Uterus (tissue), 2 donors: ENCODE results near the gene CRABP1.

Experiments used
- POLR2A ChIP-seq, 2 donors: fragments of 450-650 bp; IDR thresholded peaks; one replicate each; pipeline ENCODE4 v1.6.1; 2016; ENCODE audit warnings: antibody characterized with exemption in 2 of 2, mild to moderate bottlenecking in 1 of 2, moderate library complexity in 1 of 2
- TF ChIP-seq, protein P1 (sequence below), 4 experiments: fragments of 200-600 bp in 2 of 4; fragments of 450-650 bp in 2 of 4; sonication (generic) in 2 of 4; IDR thresholded peaks; one replicate each; pipeline ENCODE4 v1.5.1; 2016 to 2019; ENCODE audit warnings: antibody characterized with exemption in 4 of 4, mild to moderate bottlenecking in 2 of 4, moderate library complexity in 1 of 4

DNA sequence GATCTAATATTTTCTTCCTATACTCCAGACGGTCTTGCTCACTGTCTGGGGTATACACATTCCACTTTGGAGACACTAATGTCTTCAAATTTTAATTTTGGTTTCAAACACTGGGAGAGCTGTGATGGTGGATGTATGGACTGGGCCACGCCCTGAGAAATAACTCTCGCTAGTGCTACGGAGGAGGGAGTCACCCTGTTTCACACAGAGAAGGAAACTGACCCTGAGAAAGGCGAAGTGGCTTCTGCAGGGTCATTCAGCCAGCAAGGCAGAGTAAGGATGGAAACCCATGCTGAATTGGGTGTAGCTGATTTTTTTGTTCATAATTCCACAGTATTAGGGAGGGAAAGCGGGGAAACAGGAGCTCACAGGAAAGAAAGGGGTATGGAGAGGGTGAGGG is 32.2 kb upstream of the CRABP1 start:
- TF ChIP-seq, protein P1, sequence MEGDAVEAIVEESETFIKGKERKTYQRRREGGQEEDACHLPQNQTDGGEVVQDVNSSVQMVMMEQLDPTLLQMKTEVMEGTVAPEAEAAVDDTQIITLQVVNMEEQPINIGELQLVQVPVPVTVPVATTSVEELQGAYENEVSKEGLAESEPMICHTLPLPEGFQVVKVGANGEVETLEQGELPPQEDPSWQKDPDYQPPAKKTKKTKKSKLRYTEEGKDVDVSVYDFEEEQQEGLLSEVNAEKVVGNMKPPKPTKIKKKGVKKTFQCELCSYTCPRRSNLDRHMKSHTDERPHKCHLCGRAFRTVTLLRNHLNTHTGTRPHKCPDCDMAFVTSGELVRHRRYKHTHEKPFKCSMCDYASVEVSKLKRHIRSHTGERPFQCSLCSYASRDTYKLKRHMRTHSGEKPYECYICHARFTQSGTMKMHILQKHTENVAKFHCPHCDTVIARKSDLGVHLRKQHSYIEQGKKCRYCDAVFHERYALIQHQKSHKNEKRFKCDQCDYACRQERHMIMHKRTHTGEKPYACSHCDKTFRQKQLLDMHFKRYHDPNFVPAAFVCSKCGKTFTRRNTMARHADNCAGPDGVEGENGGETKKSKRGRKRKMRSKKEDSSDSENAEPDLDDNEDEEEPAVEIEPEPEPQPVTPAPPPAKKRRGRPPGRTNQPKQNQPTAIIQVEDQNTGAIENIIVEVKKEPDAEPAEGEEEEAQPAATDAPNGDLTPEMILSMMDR (IDR thresholded peaks at IDR 0.05) = no peak
- no peak for TF ChIP-seq POLR2A (IDR thresholded peaks at IDR 0.05)
